ENCODE results near the gene ZNF398. TPM values are rescaled to one million over a fixed set of nuclear protein-coding genes. Genes with fewer than 3 reads are reported as not detected.

Gene ZNF398
- total and polyA plus RNA-seq, 9 of the 15 experiments (the other 6 are each of a cell fraction or from before 2014, with no cell fraction given), result 4.0 to 18.6 (median 10.4) TPM

DNA sequence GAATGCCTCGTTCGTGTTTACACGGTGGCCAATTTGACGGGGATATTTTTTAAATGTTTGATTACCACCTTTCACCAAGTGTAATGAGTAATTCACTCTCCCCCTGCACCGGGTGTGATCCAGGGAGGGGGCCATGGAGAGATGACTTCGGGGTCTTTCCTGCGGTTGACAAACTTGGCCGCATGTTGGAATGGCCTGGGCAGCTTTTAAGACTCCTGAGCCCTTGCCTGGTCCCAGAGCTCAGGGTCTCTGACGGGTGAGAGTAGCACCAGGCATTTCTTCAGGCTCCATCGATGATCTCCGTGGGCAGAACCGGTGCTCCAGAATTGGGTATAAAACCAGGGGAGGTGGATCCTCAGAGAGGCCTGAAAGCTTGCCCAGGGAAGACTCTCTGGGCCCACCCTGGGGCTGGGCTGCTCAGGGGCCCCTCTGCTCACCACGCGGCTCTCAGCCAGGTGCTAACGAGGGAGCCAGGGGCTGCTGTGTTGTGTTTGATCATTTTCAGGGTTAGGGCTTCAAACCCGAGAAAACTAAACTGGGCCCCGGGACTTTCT, 49.0 kb downstream of the ZNF398 start (continued):
- TF ChIP-seq, protein P1, sequence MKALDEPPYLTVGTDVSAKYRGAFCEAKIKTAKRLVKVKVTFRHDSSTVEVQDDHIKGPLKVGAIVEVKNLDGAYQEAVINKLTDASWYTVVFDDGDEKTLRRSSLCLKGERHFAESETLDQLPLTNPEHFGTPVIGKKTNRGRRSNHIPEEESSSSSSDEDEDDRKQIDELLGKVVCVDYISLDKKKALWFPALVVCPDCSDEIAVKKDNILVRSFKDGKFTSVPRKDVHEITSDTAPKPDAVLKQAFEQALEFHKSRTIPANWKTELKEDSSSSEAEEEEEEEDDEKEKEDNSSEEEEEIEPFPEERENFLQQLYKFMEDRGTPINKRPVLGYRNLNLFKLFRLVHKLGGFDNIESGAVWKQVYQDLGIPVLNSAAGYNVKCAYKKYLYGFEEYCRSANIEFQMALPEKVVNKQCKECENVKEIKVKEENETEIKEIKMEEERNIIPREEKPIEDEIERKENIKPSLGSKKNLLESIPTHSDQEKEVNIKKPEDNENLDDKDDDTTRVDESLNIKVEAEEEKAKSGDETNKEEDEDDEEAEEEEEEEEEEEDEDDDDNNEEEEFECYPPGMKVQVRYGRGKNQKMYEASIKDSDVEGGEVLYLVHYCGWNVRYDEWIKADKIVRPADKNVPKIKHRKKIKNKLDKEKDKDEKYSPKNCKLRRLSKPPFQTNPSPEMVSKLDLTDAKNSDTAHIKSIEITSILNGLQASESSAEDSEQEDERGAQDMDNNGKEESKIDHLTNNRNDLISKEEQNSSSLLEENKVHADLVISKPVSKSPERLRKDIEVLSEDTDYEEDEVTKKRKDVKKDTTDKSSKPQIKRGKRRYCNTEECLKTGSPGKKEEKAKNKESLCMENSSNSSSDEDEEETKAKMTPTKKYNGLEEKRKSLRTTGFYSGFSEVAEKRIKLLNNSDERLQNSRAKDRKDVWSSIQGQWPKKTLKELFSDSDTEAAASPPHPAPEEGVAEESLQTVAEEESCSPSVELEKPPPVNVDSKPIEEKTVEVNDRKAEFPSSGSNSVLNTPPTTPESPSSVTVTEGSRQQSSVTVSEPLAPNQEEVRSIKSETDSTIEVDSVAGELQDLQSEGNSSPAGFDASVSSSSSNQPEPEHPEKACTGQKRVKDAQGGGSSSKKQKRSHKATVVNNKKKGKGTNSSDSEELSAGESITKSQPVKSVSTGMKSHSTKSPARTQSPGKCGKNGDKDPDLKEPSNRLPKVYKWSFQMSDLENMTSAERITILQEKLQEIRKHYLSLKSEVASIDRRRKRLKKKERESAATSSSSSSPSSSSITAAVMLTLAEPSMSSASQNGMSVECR (CRISPR knock-in tag; IDR thresholded peaks at IDR 0.05), result peak; percentile 7; the same call in 1 of the 2 replicates
- TF ChIP-seq KDM1A (IDR thresholded peaks at IDR 0.05), result no peak
- no peak for TF ChIP-seq KLF16 (IDR thresholded peaks at IDR 0.05)
- TF ChIP-seq ZNF3 (CRISPR knock-in tag; IDR thresholded peaks at IDR 0.05), result no peak
- TF ChIP-seq, protein P2, sequence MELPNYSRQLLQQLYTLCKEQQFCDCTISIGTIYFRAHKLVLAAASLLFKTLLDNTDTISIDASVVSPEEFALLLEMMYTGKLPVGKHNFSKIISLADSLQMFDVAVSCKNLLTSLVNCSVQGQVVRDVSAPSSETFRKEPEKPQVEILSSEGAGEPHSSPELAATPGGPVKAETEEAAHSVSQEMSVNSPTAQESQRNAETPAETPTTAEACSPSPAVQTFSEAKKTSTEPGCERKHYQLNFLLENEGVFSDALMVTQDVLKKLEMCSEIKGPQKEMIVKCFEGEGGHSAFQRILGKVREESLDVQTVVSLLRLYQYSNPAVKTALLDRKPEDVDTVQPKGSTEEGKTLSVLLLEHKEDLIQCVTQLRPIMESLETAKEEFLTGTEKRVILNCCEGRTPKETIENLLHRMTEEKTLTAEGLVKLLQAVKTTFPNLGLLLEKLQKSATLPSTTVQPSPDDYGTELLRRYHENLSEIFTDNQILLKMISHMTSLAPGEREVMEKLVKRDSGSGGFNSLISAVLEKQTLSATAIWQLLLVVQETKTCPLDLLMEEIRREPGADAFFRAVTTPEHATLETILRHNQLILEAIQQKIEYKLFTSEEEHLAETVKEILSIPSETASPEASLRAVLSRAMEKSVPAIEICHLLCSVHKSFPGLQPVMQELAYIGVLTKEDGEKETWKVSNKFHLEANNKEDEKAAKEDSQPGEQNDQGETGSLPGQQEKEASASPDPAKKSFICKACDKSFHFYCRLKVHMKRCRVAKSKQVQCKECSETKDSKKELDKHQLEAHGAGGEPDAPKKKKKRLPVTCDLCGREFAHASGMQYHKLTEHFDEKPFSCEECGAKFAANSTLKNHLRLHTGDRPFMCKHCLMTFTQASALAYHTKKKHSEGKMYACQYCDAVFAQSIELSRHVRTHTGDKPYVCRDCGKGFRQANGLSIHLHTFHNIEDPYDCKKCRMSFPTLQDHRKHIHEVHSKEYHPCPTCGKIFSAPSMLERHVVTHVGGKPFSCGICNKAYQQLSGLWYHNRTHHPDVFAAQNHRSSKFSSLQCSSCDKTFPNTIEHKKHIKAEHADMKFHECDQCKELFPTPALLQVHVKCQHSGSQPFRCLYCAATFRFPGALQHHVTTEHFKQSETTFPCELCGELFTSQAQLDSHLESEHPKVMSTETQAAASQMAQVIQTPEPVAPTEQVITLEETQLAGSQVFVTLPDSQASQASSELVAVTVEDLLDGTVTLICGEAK (IDR thresholded peaks at IDR 0.05), result peak; percentile 41; the same call in 1 of the 2 replicates
- TF ChIP-seq, protein P2 (CRISPR knock-in tag; IDR thresholded peaks at IDR 0.05), result no peak
- TF ChIP-seq, protein P3, sequence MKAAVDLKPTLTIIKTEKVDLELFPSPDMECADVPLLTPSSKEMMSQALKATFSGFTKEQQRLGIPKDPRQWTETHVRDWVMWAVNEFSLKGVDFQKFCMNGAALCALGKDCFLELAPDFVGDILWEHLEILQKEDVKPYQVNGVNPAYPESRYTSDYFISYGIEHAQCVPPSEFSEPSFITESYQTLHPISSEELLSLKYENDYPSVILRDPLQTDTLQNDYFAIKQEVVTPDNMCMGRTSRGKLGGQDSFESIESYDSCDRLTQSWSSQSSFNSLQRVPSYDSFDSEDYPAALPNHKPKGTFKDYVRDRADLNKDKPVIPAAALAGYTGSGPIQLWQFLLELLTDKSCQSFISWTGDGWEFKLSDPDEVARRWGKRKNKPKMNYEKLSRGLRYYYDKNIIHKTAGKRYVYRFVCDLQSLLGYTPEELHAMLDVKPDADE (conservative IDR thresholded peaks at IDR 0.05; ENCODE audit: control insufficient read depth, low read depth, low read length), result peak; percentile 24; the same call in 1 of the 2 replicates
- TF ChIP-seq, protein P4, sequence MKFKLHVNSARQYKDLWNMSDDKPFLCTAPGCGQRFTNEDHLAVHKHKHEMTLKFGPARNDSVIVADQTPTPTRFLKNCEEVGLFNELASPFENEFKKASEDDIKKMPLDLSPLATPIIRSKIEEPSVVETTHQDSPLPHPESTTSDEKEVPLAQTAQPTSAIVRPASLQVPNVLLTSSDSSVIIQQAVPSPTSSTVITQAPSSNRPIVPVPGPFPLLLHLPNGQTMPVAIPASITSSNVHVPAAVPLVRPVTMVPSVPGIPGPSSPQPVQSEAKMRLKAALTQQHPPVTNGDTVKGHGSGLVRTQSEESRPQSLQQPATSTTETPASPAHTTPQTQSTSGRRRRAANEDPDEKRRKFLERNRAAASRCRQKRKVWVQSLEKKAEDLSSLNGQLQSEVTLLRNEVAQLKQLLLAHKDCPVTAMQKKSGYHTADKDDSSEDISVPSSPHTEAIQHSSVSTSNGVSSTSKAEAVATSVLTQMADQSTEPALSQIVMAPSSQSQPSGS (CRISPR knock-in tag; IDR thresholded peaks at IDR 0.05), result no peak
- no peak for TF ChIP-seq KDM4B (IDR thresholded peaks at IDR 0.05; ENCODE audit: borderline replicate concordance in 2 of 2, low read depth in 1 of 2)
- TF ChIP-seq ZBED1 (IDR thresholded peaks at IDR 0.05), result no peak
- no peak for TF ChIP-seq ZSCAN29 (IDR thresholded peaks at IDR 0.05)
- no peak for TF ChIP-seq NR2F6 (CRISPR knock-in tag; IDR thresholded peaks at IDR 0.05)
- no peak for TF ChIP-seq NR1H2 (CRISPR knock-in tag; IDR thresholded peaks at IDR 0.05)

All from K562 (cell line).